Epithelial cell of esophagus (primary cell): ENCODE measurements around the gene HPGD.

ENCODE experiments used
- DNase-seq: peaks from one replicate; pipeline ENCODE4 v3.0.0; 2010; ENCODE audit warnings: low read depth
- H3K4me3 ChIP-seq: 2 replicates; pipeline ENCODE4 v1.5.1; 2011; ENCODE audit warnings: mild to moderate bottlenecking, low read length, control low read depth
- TF ChIP-seq, protein P1 (sequence below): IDR thresholded peaks from 2 replicates; pipeline ENCODE4 v1.5.1; 2011; ENCODE audit warnings: low read depth, mild to moderate bottlenecking, low read length, control low read depth, inconsistent platforms; ENCODE audit not compliant: insufficient read depth; ENCODE audit errors: missing control alignments

The HPGD gene

DNA sequence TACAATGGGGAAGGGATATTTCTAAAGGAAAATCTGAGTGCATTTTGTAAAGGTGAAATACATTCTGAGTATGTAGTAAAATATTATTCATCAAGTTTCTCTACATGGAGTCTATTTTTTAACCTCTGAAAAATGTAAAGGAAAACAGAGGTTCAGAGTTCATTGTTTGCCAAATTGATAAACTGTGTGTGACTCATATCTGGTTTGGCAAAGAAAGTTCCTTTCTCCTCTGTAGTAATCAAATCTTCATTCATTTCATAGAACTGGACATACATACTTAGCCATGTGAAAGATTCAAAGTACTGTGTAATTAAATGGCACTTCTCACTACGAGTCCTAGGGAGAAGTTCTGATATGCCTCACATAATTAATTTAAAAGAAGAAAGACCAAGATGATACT, 61.6 kb downstream of the HPGD start:
- TF ChIP-seq, protein P1, sequence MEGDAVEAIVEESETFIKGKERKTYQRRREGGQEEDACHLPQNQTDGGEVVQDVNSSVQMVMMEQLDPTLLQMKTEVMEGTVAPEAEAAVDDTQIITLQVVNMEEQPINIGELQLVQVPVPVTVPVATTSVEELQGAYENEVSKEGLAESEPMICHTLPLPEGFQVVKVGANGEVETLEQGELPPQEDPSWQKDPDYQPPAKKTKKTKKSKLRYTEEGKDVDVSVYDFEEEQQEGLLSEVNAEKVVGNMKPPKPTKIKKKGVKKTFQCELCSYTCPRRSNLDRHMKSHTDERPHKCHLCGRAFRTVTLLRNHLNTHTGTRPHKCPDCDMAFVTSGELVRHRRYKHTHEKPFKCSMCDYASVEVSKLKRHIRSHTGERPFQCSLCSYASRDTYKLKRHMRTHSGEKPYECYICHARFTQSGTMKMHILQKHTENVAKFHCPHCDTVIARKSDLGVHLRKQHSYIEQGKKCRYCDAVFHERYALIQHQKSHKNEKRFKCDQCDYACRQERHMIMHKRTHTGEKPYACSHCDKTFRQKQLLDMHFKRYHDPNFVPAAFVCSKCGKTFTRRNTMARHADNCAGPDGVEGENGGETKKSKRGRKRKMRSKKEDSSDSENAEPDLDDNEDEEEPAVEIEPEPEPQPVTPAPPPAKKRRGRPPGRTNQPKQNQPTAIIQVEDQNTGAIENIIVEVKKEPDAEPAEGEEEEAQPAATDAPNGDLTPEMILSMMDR: no peak
- DNase-seq: peak; percentile 29
- no peak overlapping the region for H3K4me3 ChIP-seq

DNA sequence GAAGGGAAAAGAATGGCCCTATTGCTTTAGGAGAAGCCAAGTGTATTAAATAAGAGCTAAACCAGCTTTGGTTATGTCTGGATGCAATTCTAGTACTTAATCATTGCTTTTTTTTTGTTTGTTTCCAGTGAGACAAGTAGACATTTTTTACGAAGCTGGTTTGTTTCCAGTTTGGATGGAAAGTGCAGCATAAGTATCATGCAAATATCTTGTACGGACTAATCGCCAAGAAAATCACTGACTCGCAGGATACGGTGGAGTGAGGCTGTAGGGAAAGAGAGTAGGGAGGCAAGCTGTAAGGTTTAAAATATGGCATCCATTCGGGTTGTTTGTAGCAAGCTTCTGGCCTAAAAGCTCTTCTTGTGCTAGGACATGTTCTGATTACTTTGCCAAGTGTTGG, 64.8 kb downstream of the HPGD start:
- TF ChIP-seq, protein P1: no peak
- no peak for DNase-seq

GRCh38 chr4:174454815-174455473, 67.3 kb downstream of the HPGD start:
- H3K4me3 ChIP-seq: no peak overlapping the region
- TF ChIP-seq, protein P1: no peak
- DNase-seq: no peak

More for the DNA sequence above, 64.8 kb downstream of the HPGD start:
- no peak overlapping the region for H3K4me3 ChIP-seq

GRCh38 chr4:174451718-174452296, 70.5 kb downstream of the HPGD start:
- TF ChIP-seq, protein P1: no peak
- peak; percentile 10 for DNase-seq
- H3K4me3 ChIP-seq: no peak overlapping the region

GRCh38 chr4:174450786-174451125, 71.5 kb downstream of the HPGD start:
- TF ChIP-seq, protein P1: no peak
- no peak overlapping the region for H3K4me3 ChIP-seq
- DNase-seq: no peak

GRCh38 chr4:174449944-174450785, 72.1 kb downstream of the HPGD start:
- no peak overlapping the region for H3K4me3 ChIP-seq
- TF ChIP-seq, protein P1: no peak
- no peak for DNase-seq
